H9 (cell line): Measurements from ENCODE around the gene ABLIM1. TPM values are rescaled to one million over a fixed set of nuclear protein-coding genes. Genes with fewer than 3 reads are reported as not detected.
A peak's percentile ranks its signal among the peaks of the same experiment; 100 is the strongest.

Experiments
- DNase-seq: peaks from one replicate; pipeline ENCODE4 v3.0.0-alpha.2; 2017
- H2AFZ ChIP-seq: one replicate; pipeline ENCODE4 v1.6.1; 2013; ENCODE audit warnings: mild to moderate bottlenecking, low read length, control low read depth, moderate library complexity
- H2AK5ac ChIP-seq: 2 replicates; pipeline ENCODE4 v1.6.1; 2013; ENCODE audit warnings: low read length, control low read depth, mixed read lengths; ENCODE audit not compliant: insufficient read length
- H2BK120ac ChIP-seq: one replicate; pipeline ENCODE4 v1.6.1; 2013; ENCODE audit warnings: low read depth, mild to moderate bottlenecking, low read length, control low read depth, inconsistent platforms; ENCODE audit not compliant: poor library complexity, severe bottlenecking
- H2BK12ac ChIP-seq: 2 replicates; pipeline ENCODE4 v1.6.1; 2013; ENCODE audit warnings: low read length, control low read depth, mixed read lengths, low read depth; ENCODE audit not compliant: insufficient read length
- H2BK15ac ChIP-seq: 2 replicates; pipeline ENCODE4 v1.6.1; 2013; ENCODE audit warnings: low read depth, low read length, control low read depth
- H2BK20ac ChIP-seq: one replicate; pipeline ENCODE4 v1.6.1; 2013; ENCODE audit warnings: low read depth, mild to moderate bottlenecking, low read length, control low read depth, inconsistent platforms; ENCODE audit not compliant: poor library complexity, severe bottlenecking
- H2BK5ac ChIP-seq: 2 replicates; pipeline ENCODE4 v1.6.1; 2013; ENCODE audit warnings: low read length, control low read depth, mixed read lengths; ENCODE audit not compliant: insufficient read length
- H3K14ac ChIP-seq: 2 replicates; pipeline ENCODE4 v1.6.1; 2013; ENCODE audit warnings: low read length, control low read depth; ENCODE audit not compliant: insufficient read depth
- H3K18ac ChIP-seq: 2 replicates; pipeline ENCODE4 v1.6.1; 2013; ENCODE audit warnings: low read depth, mild to moderate bottlenecking, mixed read lengths, low read length, control low read depth; ENCODE audit not compliant: insufficient read length
- H3K23ac ChIP-seq: 2 replicates; pipeline ENCODE4 v1.6.1; 2013; ENCODE audit warnings: low read length, control low read depth, mixed read lengths, low read depth; ENCODE audit not compliant: insufficient read length
- H3K23me2 ChIP-seq: 2 replicates; pipeline ENCODE4 v1.6.1; 2013; ENCODE audit warnings: low read depth, mild to moderate bottlenecking, mixed read lengths, low read length, control low read depth; ENCODE audit not compliant: insufficient read length, poor library complexity, severe bottlenecking
- H3K27ac ChIP-seq: 2 replicates; pipeline ENCODE4 v1.5.1; 2013; ENCODE audit warnings: low read length, control low read depth, mixed read lengths, low read depth; ENCODE audit not compliant: insufficient read length
- H3K27me3 ChIP-seq: 2 replicates; pipeline ENCODE4 v1.6.1; 2013; ENCODE audit warnings: low read length, control low read depth, inconsistent platforms; ENCODE audit not compliant: insufficient read depth
- H3K4ac ChIP-seq: 2 replicates; pipeline ENCODE4 v1.6.1; 2013; ENCODE audit warnings: low read depth, mild to moderate bottlenecking, control low read depth, inconsistent platforms, low read length, moderate library complexity
- H3K4me1 ChIP-seq: 2 replicates; pipeline ENCODE4 v1.6.1; 2013; ENCODE audit warnings: low read length, control low read depth, inconsistent platforms; ENCODE audit not compliant: insufficient read depth
- H3K4me2 ChIP-seq: 2 replicates; pipeline ENCODE4 v1.6.1; 2013; ENCODE audit warnings: low read length, control low read depth, mixed read lengths; ENCODE audit not compliant: insufficient read length, insufficient read depth
- H3K56ac ChIP-seq: 2 replicates; pipeline ENCODE4 v1.6.1; 2013; ENCODE audit warnings: low read depth, mild to moderate bottlenecking, mixed read lengths, low read length, control low read depth; ENCODE audit not compliant: insufficient read length
- H3K79me1 ChIP-seq: 2 replicates; pipeline ENCODE4 v1.6.1; 2013; ENCODE audit warnings: low read depth, mild to moderate bottlenecking, moderate library complexity, low read length, control low read depth, inconsistent platforms; ENCODE audit not compliant: insufficient read depth, poor library complexity, severe bottlenecking
- H3K79me2 ChIP-seq: 2 replicates; pipeline ENCODE4 v1.6.1; 2013; ENCODE audit warnings: low read length, control low read depth, inconsistent platforms; ENCODE audit not compliant: insufficient read depth
- H3K9ac ChIP-seq: 2 replicates; pipeline ENCODE4 v1.6.1; 2013; ENCODE audit warnings: low read length, control low read depth, mixed read lengths; ENCODE audit not compliant: insufficient read length; ENCODE audit errors: extremely low read depth
- H3K9me3 ChIP-seq: one replicate; pipeline ENCODE4 v1.6.1; 2013; ENCODE audit warnings: low read depth, low read length, inconsistent platforms; ENCODE audit not compliant: control insufficient read depth
- H3T11ph ChIP-seq: one replicate; pipeline ENCODE4 v1.6.1; 2013; ENCODE audit warnings: mild to moderate bottlenecking, low read length, control low read depth, inconsistent platforms
- H4K20me1 ChIP-seq: one replicate; pipeline ENCODE4 v1.6.1; 2013; ENCODE audit not compliant: control insufficient read depth, insufficient read length, insufficient read depth
- H4K5ac ChIP-seq: 2 replicates; pipeline ENCODE4 v1.6.1; 2013; ENCODE audit warnings: low read depth, mild to moderate bottlenecking, mixed read lengths, low read length, control low read depth; ENCODE audit not compliant: insufficient read length
- H4K8ac ChIP-seq: replicated peaks from 2 replicates; pipeline ENCODE4 v1.6.1; 2013; ENCODE audit warnings: low read length, control low read depth, mixed read lengths, low read depth; ENCODE audit not compliant: insufficient read length
- H4K91ac ChIP-seq: 2 replicates; pipeline ENCODE4 v1.6.1; 2013; ENCODE audit warnings: low read depth, mild to moderate bottlenecking, moderate library complexity, mixed read lengths, low read length, control low read depth; ENCODE audit not compliant: insufficient read length
- H3K27ac Mint-ChIP-seq, 3 experiments: 2 replicates in 2 of 3; 3 replicates in 1 of 3; pipeline ENCODE4 v1.8.0; 2020 to 2021; ENCODE audit warnings: mixed read lengths in 3 of 3, mild to moderate bottlenecking in 1 of 3, moderate library complexity in 1 of 3
- H3K27me3 Mint-ChIP-seq: 2 replicates; pipeline ENCODE4 v1.8.0; 2021; ENCODE audit warnings: low read depth, mild to moderate bottlenecking, moderate library complexity, mixed read lengths
- H3K36me3 Mint-ChIP-seq, 3 experiments: 2 replicates in 2 of 3; 3 replicates in 1 of 3; pipeline ENCODE4 v1.8.0; 2020 to 2021; ENCODE audit warnings: low read depth in 3 of 3, mixed read lengths in 3 of 3; ENCODE audit not compliant: insufficient read depth in 1 of 3
- H3K4me1 Mint-ChIP-seq, 2 experiments: 2 replicates each; pipeline ENCODE4 v1.8.0; 2020; ENCODE audit warnings: mixed read lengths in 2 of 2
- H3K4me3 Mint-ChIP-seq, 2 experiments: 2 replicates in 1 of 2; 3 replicates in 1 of 2; pipeline ENCODE4 v1.8.0; 2020 to 2021; ENCODE audit warnings: mild to moderate bottlenecking in 2 of 2, mixed read lengths in 2 of 2, moderate library complexity in 1 of 2
- H3K9me3 Mint-ChIP-seq, 2 experiments: 2 replicates in 1 of 2; 3 replicates in 1 of 2; pipeline ENCODE4 v1.8.0; 2020; ENCODE audit warnings: mild to moderate bottlenecking in 2 of 2, mixed read lengths in 2 of 2, moderate library complexity in 1 of 2
- WGBS: extraction: QIAGEN DNeasy Blood & Tissue Kit; methylation state at CpG from one replicate; pipeline ENCODE4 v1.1.7; 2013; ENCODE audit warnings: missing lambda C conversion rate, low lambda C conversion rate, mixed read lengths; ENCODE audit not compliant: insufficient read length; ENCODE audit errors: extremely low coverage; 5-methylcytosine and 5-hydroxymethylcytosine counted together
- total RNA-seq: library from RNA; stranded (reverse); gene quantifications from 2 replicates; pipeline ENCODE4 v1.2.1, GENCODE V29; 2021
- TF ChIP-seq, protein P1 (sequence below): fragments of 200-600 bp; sonication (generic); conservative IDR thresholded peaks from 3 replicates; pipeline ENCODE4 v1.8.0; 2021; ENCODE audit warnings: antibody characterized with exemption, mild to moderate bottlenecking

Gene ABLIM1
- total RNA-seq, 1 experiment from 2014 or later, result 32.1 TPM

DNA sequence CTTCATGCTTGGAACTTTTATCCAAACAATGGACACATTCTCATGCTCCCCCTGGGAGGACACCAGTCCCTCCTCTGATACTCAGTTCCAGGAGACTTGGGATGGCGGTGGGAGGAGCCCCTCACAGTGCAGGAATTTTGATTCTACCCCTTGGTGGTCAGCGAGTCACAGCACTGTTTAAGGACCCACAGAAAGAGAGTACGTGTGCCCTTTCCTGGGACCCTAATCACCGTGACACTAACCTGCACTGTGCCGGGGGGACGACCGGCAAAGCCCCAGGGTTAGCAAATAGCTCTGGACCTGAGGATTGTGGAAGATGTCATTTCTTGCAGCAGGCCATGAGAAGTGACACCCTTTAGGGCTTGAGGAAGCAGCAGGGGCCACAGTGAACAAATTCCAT lies 264.2 kb downstream of the ABLIM1 start:
- Histone ChIP-seq H3K4ac (no peak overlapping the region), H3K9me3 (no peaks in the 10 kb centered on the region), H3K14ac (no peak overlapping the region), H4K20me1 (no peaks in the 10 kb centered on the region), H4K5ac (no peak overlapping the region), H2AFZ (no peak overlapping the region), H2BK12ac (no peak overlapping the region), H3K56ac (no peak overlapping the region), H3K27ac (no peak overlapping the region), H3K9ac (no peak overlapping the region), H3K4me2 (no peak overlapping the region), H3K23ac (no peak overlapping the region), H2BK15ac (no peak overlapping the region), H2BK5ac (no peak overlapping the region), H3K27me3 (no peaks in the 10 kb centered on the region), H3K4me1 (peaks cover 3% of the 10 kb centered on the region; the same call in 1 of the 2 replicates), H3K79me1 (no peaks in the 10 kb centered on the region), H4K91ac (no peak overlapping the region), H2BK120ac (no peak overlapping the region), H3T11ph (no peak overlapping the region), H4K8ac (no peak overlapping the region), H3K79me2 (no peaks in the 10 kb centered on the region), H3K18ac (no peak overlapping the region), H3K23me2 (no peaks in the 10 kb centered on the region), H2BK20ac (no peak overlapping the region), H2AK5ac (no peak overlapping the region)
- TF ChIP-seq, protein P1, sequence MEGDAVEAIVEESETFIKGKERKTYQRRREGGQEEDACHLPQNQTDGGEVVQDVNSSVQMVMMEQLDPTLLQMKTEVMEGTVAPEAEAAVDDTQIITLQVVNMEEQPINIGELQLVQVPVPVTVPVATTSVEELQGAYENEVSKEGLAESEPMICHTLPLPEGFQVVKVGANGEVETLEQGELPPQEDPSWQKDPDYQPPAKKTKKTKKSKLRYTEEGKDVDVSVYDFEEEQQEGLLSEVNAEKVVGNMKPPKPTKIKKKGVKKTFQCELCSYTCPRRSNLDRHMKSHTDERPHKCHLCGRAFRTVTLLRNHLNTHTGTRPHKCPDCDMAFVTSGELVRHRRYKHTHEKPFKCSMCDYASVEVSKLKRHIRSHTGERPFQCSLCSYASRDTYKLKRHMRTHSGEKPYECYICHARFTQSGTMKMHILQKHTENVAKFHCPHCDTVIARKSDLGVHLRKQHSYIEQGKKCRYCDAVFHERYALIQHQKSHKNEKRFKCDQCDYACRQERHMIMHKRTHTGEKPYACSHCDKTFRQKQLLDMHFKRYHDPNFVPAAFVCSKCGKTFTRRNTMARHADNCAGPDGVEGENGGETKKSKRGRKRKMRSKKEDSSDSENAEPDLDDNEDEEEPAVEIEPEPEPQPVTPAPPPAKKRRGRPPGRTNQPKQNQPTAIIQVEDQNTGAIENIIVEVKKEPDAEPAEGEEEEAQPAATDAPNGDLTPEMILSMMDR, result no peak
- Mint-ChIP-seq H3K27ac (peak overlapping the region in 1 of 3 experiments; percentile 20; a peak in 1 of 7 replicates), H3K27me3 (peaks cover 50% of the 10 kb centered on the region), H3K36me3 (no peaks in the 10 kb centered on the region), H3K4me1 (peaks cover 9 to 14% of the 10 kb centered on the region in 2 experiments), H3K9me3 (no peaks in the 10 kb centered on the region), H3K4me3 (no peak overlapping the region; a peak in 1 of 5 replicates)
- no CpG with 5 or more reads among the region's 7 CpGs for WGBS
- no peak for DNase-seq
